HG03060 (cell line): ENCODE results near the gene KDSR.

Experiments
- ATAC-seq: cut with Tn5 transposase; IDR thresholded peaks from one replicate; pipeline ENCODE4 v1.9.1; 2021; ENCODE audit warnings: low read depth, moderate number of reproducible peaks; ENCODE audit not compliant: unreplicated experiment

KDSR gene

GRCh38 chr18:63322908-63323634 is 43.9 kb downstream of the KDSR start:
- ATAC-seq, result no peak

DNA sequence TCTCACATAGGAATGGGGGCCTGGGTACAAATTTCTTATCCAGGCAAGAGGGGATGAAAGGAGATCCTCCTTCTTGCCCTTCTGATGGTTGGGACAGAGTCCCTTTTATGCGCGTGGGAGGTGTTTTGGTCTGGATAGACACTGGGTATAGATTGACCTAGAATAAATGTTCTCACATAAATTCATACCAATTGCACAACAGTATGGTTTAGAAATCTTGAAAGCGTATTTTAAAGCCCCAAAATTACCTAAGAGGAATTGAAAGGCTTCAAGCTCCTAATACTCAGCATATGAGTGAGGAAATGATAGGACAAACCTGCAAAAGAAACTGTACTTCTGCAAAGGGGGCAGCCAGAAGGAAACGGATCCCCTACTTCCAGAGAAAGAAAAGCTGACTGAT is 44.8 kb downstream of the KDSR start:
- no peak for ATAC-seq

DNA sequence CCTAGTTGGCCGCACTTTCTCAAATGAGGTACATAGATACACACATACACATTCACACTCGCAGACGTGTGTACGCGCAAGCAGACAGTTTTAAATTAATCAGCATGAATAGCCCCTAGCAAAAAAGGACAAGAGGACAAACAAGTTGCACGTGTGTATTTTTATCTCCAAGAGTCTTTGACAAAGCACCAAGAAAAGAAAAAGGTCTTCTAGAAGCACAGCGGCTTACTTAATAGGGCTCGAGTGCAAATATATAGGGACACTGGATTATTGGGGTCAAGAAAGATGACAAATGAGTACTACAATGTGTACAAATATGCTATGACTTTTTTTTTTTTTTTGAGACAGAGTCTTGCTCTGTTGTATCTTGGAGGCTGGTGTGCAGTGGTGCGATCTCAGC is 45.7 kb downstream of the KDSR start:
- ATAC-seq, result no peak

- ATAC-seq, result no peak
Observed at GRCh38 chr18:63320975-63321265, 46.1 kb downstream of the KDSR start.

DNA sequence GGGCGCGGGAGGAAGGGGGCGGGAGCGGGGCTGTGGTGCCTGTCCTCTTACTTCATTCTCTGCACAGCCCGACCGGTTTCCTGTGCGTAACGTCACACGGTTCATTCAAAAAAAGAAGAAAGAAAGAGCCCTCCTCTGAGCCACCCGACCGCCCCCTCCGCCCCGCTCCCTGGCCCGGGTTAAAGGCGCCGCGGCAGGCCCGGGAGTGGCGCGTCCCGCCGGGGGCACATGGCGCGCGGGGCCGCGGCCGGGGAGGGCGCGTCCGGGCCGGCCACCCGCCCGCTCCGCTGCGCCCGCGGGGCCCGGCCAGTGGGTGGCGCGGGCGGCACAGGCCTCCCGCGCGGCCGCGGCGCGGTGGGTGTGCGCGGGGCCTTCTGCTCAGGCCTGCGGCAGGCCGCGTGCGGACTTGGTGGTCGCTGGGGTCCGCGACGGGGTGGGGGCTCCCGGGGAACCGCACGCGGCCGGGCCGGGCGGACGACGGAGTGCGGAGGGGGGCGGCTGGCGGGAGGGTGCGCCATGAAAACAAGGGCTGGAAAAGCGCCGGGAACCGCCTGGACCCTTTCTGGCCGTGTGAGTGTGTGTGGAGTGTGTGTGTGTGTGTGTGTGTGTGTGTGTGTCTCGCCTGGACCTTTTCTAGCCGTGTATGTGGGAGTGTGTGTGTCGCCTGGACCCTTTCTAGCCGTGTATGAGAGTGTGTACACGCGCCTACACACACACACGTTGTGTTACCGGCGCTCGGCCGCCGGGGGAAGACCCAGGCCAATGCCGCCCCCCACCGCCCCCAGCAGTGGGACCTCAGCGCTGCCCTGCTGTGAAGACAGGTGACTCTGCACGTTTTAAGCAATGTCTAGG is 46.7 kb downstream of the KDSR start:
- peak; percentile 35 for ATAC-seq

DNA sequence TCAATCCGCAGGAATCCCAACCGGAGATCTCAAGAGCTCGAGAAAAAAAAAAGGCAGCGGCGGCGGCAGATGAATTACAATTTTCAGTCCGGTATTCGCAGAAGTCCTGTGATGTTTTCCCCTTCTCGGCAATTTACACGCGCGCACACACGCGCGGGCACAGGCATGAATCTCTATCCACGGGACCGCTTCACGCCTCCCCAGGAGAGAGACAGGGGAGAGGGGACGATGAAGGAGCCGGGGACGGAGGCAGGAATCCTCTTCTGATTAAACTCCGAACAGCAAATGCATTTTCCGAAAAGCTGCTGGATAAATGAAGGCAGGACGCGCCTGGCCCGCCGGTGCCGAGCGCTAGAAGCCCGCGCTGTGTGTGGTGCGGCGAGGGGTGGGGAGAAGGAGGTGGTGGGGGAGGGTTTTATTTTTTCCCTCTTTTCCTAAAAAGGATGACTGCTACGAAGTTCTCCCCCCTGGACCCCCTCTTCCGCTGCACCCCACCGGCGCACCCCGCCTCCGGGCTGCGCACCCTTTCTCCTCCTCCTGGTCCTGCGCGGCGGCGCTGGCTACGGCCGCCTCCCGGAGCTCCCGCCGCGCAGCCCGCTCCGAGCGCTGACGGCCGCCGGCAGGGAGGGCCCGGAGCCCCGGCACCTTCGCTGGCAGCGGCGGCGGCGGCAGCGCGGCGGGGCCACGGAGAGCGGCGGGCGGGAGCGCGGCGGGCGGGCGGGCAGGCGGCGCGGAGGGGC is 47.5 kb downstream of the KDSR start, which contains the start of gene BCL2:
BCL2 (minus strand) TSS at position 387 of the 740 bp plus-strand sequence.
- ATAC-seq, result no peak

DNA sequence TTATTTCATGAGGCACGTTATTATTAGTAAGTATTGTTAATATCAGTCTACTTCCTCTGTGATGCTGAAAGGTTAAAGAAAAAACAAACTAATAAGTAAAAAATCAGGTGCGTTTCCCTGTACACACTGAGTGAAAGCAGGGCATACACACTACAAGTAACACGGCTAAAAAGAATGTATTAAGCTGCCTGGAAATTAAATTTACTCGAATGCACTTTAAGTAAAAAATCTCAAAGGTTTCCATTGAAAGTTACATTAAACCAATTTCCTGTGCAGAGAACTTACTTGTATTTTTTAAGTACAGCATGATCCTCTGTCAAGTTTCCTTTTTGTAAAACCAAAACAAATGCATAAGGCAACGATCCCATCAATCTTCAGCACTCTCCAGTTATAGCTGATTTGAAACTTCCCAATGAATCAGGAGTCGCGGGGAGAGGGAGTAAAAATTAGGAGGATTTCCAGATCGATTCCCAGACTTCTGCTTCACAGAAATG is 48.1 kb downstream of the KDSR start:
- no peak for ATAC-seq

GRCh38 chr18:63317982-63318888 is 48.8 kb downstream of the KDSR start:
- peak; percentile 26 for ATAC-seq

- ATAC-seq, result no peak
Observed at GRCh38 chr18:63317556-63317946, 49.5 kb downstream of the KDSR start.

- ATAC-seq, result no peak
Observed at GRCh38 chr18:63316612-63317555, 50.1 kb downstream of the KDSR start.

DNA sequence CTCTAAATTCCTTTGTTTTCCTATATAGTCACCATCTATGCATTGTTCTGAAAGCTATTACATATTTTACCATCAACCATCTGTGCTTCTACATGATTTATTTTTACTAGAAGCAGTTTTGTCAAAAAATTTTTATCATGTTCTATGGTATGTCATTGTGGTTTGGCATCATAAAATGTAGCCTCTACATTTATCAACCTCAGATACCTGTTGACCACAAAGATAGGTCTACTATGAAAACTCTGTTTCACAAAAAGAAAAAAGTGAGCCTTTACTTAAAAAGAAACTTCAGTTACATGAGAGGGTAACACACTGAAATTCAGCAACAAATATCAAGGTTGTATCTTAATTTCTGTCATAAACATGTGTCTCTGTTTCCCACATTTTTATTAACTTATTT is 51.1 kb downstream of the KDSR start:
- no peak for ATAC-seq

DNA sequence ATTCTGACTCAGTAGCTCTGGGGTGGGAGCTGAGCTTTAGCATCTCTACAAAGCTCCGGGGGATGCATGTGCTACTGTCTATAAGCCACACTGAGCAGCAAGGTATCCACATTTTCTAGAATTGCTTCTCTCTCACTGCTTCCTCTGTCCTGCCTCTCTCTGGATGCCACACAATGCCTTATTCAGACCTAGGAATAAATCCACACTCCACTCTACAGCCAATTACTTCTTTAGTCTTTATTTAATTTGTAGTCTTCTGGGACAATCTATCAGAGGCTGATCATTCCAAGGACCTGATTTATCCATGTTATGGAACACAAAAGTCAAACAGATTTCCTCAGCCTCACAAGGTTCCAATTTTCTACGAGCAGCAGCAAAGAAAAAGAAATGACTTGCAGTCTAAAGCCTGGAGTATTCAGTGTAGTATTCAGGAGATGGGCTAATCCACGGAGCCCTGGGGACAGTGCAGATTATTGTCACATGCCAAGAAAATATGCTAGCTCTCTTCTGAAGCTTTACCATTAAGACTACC is 51.8 kb downstream of the KDSR start:
- ATAC-seq, result no peak

DNA sequence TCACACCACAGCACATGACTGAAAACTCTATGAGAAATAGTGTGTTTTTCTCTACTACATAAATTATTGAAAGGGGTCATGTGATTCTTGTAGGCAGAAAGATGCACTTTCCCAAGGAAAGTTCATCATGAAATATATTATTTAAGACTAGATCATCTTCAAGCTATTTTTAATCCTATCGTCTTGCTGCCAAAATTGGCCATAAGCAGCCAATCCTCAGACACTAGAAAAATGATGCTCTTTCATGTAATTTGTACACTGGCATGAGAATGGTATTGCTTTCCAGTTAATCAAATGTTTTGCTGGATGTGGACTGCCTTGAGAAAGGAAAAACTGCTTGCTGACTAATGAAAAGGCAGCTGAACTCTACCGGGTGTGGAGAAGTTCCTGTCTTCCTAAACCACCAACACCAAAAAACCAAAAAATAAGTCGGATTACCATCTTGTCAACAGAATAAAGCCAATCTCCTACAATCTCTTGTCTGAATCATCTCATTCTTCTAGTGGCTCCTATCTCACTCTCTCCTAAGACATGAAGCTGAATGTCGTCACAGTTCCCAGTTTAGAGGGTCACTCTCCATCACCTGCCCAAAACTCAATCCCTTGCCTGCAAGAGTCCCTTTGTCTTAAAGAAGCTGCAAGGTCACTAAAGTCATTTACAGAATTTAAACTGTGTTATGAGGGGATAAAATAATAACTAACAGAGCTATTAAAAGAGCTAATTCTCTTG is 52.8 kb downstream of the KDSR start:
- no peak for ATAC-seq

- ATAC-seq, result no peak
Observed at GRCh38 chr18:63313396-63313917, 53.5 kb downstream of the KDSR start.

- no peak for ATAC-seq
Observed at GRCh38 chr18:63312737-63313395, 54.1 kb downstream of the KDSR start.

DNA sequence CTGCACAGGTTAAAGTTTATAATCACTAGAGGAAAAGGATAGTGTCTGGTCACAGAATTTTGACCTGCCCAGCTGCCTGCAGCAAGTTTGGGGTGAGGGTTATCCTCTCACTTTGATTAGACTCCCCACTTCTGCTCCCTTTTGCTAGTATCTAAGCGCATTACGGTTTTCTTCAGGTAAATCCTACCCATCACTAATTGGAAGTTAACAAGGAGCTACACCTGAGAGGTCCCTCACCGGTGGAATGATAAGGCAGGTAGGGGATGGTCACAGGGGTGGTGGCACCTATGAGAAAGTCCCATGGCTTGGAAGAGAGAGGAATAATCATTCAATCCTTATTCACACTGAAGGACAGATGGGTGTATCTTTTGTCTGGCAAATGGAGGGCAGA is 55.0 kb downstream of the KDSR start:
- no peak for ATAC-seq
